HepG2 (cell line): ENCODE results near the gene TMEM220. TPM values are rescaled to one million over a fixed set of nuclear protein-coding genes. Genes with fewer than 3 reads are reported as not detected.

Source experiments
- ATF7 ChIP-seq, 2 experiments: fragments of 450-650 bp in 1 of 2; sonication (generic) in 1 of 2; formaldehyde crosslinking in 1 of 2; IDR thresholded peaks; 2 replicates each; pipeline versions ENCODE4 v1.4.0 to v1.6.1; 2016 to 2020; ENCODE audit warnings: antibody characterized with exemption in 1 of 2, mild to moderate bottlenecking in 1 of 2, missing genetic modification reagents in 1 of 2
- BHLHE40 ChIP-seq: IDR thresholded peaks from 2 replicates; pipeline ENCODE4 v1.6.1; 2011; ENCODE audit warnings: low read length, improper control_type of control experiment
- CTCF ChIP-seq: sonication (generic); formaldehyde crosslinking; IDR thresholded peaks from 2 replicates; pipeline ENCODE4 v1.5.0; 2020; ENCODE audit warnings: mild to moderate bottlenecking, missing genetic modification reagents, moderate library complexity
- FOXA1 ChIP-seq, 2 experiments: fragments of 450-650 bp in 1 of 2; sonication (generic) in 1 of 2; formaldehyde crosslinking in 1 of 2; IDR thresholded peaks; 2 replicates each; pipeline versions ENCODE4 v1.4.0 to v1.6.1; 2016 to 2020; ENCODE audit warnings: missing genetic modification reagents in 1 of 2
- FOXA3 ChIP-seq: IDR thresholded peaks from 2 replicates; pipeline ENCODE4 v1.6.1; 2016; ENCODE audit warnings: missing genetic modification reagents, missing compliant biosample characterization
- FOXK1 ChIP-seq: sonication (generic); formaldehyde crosslinking; IDR thresholded peaks from 2 replicates; pipeline ENCODE4 v1.4.0; 2020; ENCODE audit warnings: low read depth, missing genetic modification reagents, borderline replicate concordance
- FOXP1 ChIP-seq, 2 experiments: fragments of 450-650 bp in 1 of 2; IDR thresholded peaks; 2 replicates each; pipeline ENCODE4 v1.6.1; 2017 to 2018; ENCODE audit warnings: antibody characterized with exemption in 1 of 2
- GATA4 ChIP-seq: sonication (generic); IDR thresholded peaks from 2 replicates; pipeline ENCODE4 v1.6.1; 2016; ENCODE audit warnings: antibody characterized with exemption, low read depth, borderline replicate concordance
- GATAD1 ChIP-seq: IDR thresholded peaks from 2 replicates; pipeline ENCODE4 v1.6.1; 2016; ENCODE audit warnings: missing genetic modification reagents, missing compliant biosample characterization
- HDAC1 ChIP-seq: sonication (generic); formaldehyde crosslinking; IDR thresholded peaks from 2 replicates; pipeline ENCODE4 v1.5.1; 2020; ENCODE audit warnings: mild to moderate bottlenecking, missing genetic modification reagents
- HDAC2 ChIP-seq: sonication (generic); formaldehyde crosslinking; IDR thresholded peaks from 2 replicates; pipeline ENCODE4 v1.4.0; 2020; ENCODE audit warnings: missing genetic modification reagents
- HIC2 ChIP-seq: sonication (generic); formaldehyde crosslinking; IDR thresholded peaks from 2 replicates; pipeline ENCODE4 v1.9.0; 2022; ENCODE audit warnings: low read depth, missing genetic modification reagents
- MAFK ChIP-seq, 2 experiments: IDR thresholded peaks in 1 of 2; conservative IDR thresholded peaks in 1 of 2; 2 replicates each; pipeline ENCODE4 v1.6.1; 2011; ENCODE audit warnings: improper control_type of control experiment in 2 of 2, low read length in 2 of 2
- MAZ ChIP-seq, 2 experiments: sonication (generic) in 1 of 2; formaldehyde crosslinking in 1 of 2; IDR thresholded peaks; 2 replicates each; pipeline versions ENCODE4 v1.5.0 to v1.6.1; 2012 to 2020; ENCODE audit warnings: low read depth in 2 of 2, mild to moderate bottlenecking in 2 of 2, borderline replicate concordance in 1 of 2, improper control_type of control experiment in 1 of 2, low read length in 1 of 2, missing genetic modification reagents in 1 of 2, moderate library complexity in 1 of 2
- MNT ChIP-seq: fragments of 450-650 bp; IDR thresholded peaks from 2 replicates; pipeline ENCODE4 v1.6.1; 2016
- RARA ChIP-seq: IDR thresholded peaks from 2 replicates; pipeline ENCODE4 v1.6.1; 2016; ENCODE audit warnings: missing genetic modification reagents, missing compliant biosample characterization
- RFX3 ChIP-seq: IDR thresholded peaks from 2 replicates; pipeline ENCODE4 v1.6.1; 2016; ENCODE audit warnings: missing biosample characterization, missing genetic modification reagents
- SALL1 ChIP-seq: sonication (generic); formaldehyde crosslinking; IDR thresholded peaks from 2 replicates; pipeline ENCODE4 v1.8.0; 2022; ENCODE audit warnings: mild to moderate bottlenecking, missing genetic modification reagents
- XRCC5 ChIP-seq: fragments of 200-400 bp; formaldehyde crosslinking; optimal IDR thresholded peaks from 2 replicates; pipeline ENCODE3; 2017; ENCODE audit warnings: mild to moderate bottlenecking, low read length
- ZMYM3 ChIP-seq: sonication (generic); formaldehyde crosslinking; IDR thresholded peaks from 2 replicates; pipeline ENCODE4 v1.5.1; 2020; ENCODE audit warnings: mild to moderate bottlenecking, missing genetic modification reagents
- polyA plus RNA-seq, 8 experiments: library from polyadenylated mRNA; depleted of rRNA in 3 of 8; stranded (reverse) in 7 of 8; unstranded in 1 of 8; fragments of >200 nt; fragmentation: Illumina TruSeq in 4 of 8; extraction: Trizol in 4 of 8; gene quantifications; 2 replicates each; pipeline versions ENCODE4 v1.2.1 to v1.2.3, GENCODE V29; 2011 to 2016; ENCODE audit warnings: low read depth in 4 of 8, missing spikeins in 1 of 8, mixed read lengths in 1 of 8; ENCODE audit not compliant: insufficient read depth in 1 of 8
- total RNA-seq, 5 experiments: library from RNA; depleted of rRNA; stranded (reverse); fragments of >200 nt; fragmentation: Illumina TruSeq; extraction: Trizol; gene quantifications; 2 replicates each; pipeline ENCODE4 v1.2.3, GENCODE V29; 2016; ENCODE audit warnings: low read depth in 1 of 5
- TF ChIP-seq, protein P1 (sequence below): IDR thresholded peaks from 2 replicates; pipeline ENCODE4 v1.4.0; 2020; ENCODE audit warnings: mild to moderate bottlenecking, missing genetic modification reagents

The TMEM220 gene
- total and polyA plus RNA-seq, 2 of the 13 experiments (the other 11 are each of a cell fraction or from before 2014, with no cell fraction given) = 1.3 to 2.2 TPM

GRCh38 chr17:10751563-10751962, 21.7 kb upstream of the TMEM220 start (continued):
- peak; percentile 52; the same call in 1 of the 2 replicates for TF ChIP-seq BHLHE40
- TF ChIP-seq, protein P1, sequence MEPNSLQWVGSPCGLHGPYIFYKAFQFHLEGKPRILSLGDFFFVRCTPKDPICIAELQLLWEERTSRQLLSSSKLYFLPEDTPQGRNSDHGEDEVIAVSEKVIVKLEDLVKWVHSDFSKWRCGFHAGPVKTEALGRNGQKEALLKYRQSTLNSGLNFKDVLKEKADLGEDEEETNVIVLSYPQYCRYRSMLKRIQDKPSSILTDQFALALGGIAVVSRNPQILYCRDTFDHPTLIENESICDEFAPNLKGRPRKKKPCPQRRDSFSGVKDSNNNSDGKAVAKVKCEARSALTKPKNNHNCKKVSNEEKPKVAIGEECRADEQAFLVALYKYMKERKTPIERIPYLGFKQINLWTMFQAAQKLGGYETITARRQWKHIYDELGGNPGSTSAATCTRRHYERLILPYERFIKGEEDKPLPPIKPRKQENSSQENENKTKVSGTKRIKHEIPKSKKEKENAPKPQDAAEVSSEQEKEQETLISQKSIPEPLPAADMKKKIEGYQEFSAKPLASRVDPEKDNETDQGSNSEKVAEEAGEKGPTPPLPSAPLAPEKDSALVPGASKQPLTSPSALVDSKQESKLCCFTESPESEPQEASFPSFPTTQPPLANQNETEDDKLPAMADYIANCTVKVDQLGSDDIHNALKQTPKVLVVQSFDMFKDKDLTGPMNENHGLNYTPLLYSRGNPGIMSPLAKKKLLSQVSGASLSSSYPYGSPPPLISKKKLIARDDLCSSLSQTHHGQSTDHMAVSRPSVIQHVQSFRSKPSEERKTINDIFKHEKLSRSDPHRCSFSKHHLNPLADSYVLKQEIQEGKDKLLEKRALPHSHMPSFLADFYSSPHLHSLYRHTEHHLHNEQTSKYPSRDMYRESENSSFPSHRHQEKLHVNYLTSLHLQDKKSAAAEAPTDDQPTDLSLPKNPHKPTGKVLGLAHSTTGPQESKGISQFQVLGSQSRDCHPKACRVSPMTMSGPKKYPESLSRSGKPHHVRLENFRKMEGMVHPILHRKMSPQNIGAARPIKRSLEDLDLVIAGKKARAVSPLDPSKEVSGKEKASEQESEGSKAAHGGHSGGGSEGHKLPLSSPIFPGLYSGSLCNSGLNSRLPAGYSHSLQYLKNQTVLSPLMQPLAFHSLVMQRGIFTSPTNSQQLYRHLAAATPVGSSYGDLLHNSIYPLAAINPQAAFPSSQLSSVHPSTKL = peak; percentile 44
- no peak for TF ChIP-seq ATF7 (IDR thresholded peaks at IDR 0.05)
- TF ChIP-seq ATF7 (CRISPR knock-in tag; IDR thresholded peaks at IDR 0.05) = no peak
- TF ChIP-seq MNT = no peak
- TF ChIP-seq MAFK (conservative IDR thresholded peaks at IDR 0.05 in 1 of 2, IDR thresholded peaks at IDR 0.05 in 1 of 2; ENCODE audit: low read length in 2 of 2) = no peak
- peak; percentile 32; the same call in 1 of the 2 replicates for TF ChIP-seq FOXK1 (CRISPR knock-in tag)
- peak; percentile 58 for TF ChIP-seq XRCC5
- 0 out of 2 replicates have a peak, but pooled peaks have one; percentile 40 for TF ChIP-seq HDAC1 (CRISPR knock-in tag)
- peak; percentile 48; the same call in 1 of the 2 replicates for TF ChIP-seq FOXA3 (CRISPR knock-in tag)
- 0 out of 2 replicates have a peak, but pooled peaks have one; percentile 17 for TF ChIP-seq ZMYM3
- TF ChIP-seq FOXA1 (IDR thresholded peaks at IDR 0.05) = no peak
- TF ChIP-seq FOXA1 (CRISPR knock-in tag; IDR thresholded peaks at IDR 0.05) = peak; percentile 48; the same call in 1 of the 2 replicates
- TF ChIP-seq GATA4 = no peak
- peak; percentile 22; the same call in 1 of the 2 replicates for TF ChIP-seq RFX3
- TF ChIP-seq MAZ (IDR thresholded peaks at IDR 0.05; ENCODE audit: borderline replicate concordance, low read depth, low read length) = no peak
- TF ChIP-seq MAZ (CRISPR knock-in tag; IDR thresholded peaks at IDR 0.05; ENCODE audit: low read depth) = no peak
- 0 out of 2 replicates have a peak, but pooled peaks have one; percentile 35 for TF ChIP-seq HIC2 (CRISPR knock-in tag)
- no peak for TF ChIP-seq GATAD1
- peak; percentile 35; the same call in 1 of the 2 replicates for TF ChIP-seq RARA (CRISPR knock-in tag)
- TF ChIP-seq CTCF (CRISPR knock-in tag) = peak; percentile 22; the same call in 1 of the 2 replicates
- TF ChIP-seq FOXP1 (IDR thresholded peaks at IDR 0.05) = no peak
- peak; percentile 62 for TF ChIP-seq FOXP1 (CRISPR knock-in tag; IDR thresholded peaks at IDR 0.05)
- 0 out of 2 replicates have a peak, but pooled peaks have one; percentile 25 for TF ChIP-seq HDAC2 (CRISPR knock-in tag)
- TF ChIP-seq SALL1 (CRISPR knock-in tag) = peak; percentile 18; the same call in 1 of the 2 replicates
